ENCODE measurements around the gene TTLL3.
A peak's percentile ranks its signal among the peaks of the same experiment; 100 is the strongest.

TTLL3 gene

GRCh38 chr3:9825451-9826040, 15.5 kb downstream of the TTLL3 start:
- WGBS, result 84% methylated on average over 13 of the region's 14 CpGs
- no peak overlapping the region for H3K18ac ChIP-seq (ENCODE audit: low read depth in 1 of 2, low read length in 2 of 2)
- H3K4ac ChIP-seq (ENCODE audit: low read depth in 1 of 2, low read length in 2 of 2), result no peak overlapping the region
- peak overlapping the region in 1 of 2 experiments; percentile 48 for H3K23ac ChIP-seq (ENCODE audit: low read length in 2 of 2)
- no peak overlapping the region for H4K8ac ChIP-seq (ENCODE audit: low read length)
- no peak overlapping the region for H3K4me2 ChIP-seq (ENCODE audit: low read length, poor library complexity, severe bottlenecking)
- no peak overlapping the region for H3K9ac ChIP-seq (ENCODE audit: low read length)
- no peaks in the 10 kb centered on the region for H3K9me3 ChIP-seq (ENCODE audit: control insufficient read depth, low read length)
- no peak overlapping the region for H2BK15ac ChIP-seq (ENCODE audit: low read depth, poor library complexity, severe bottlenecking)
- H4K91ac ChIP-seq (ENCODE audit: low read length), result no peak overlapping the region
- DNase-seq, result no peak
- no peak overlapping the region for H2BK120ac ChIP-seq (ENCODE audit: low read depth, low read length)
- H3K27me3 ChIP-seq (ENCODE audit: control insufficient read depth in 1 of 2, insufficient read depth in 1 of 2, low read length in 2 of 2), result no peaks in the 10 kb centered on the region
- H3K14ac ChIP-seq (ENCODE audit: low read length in 2 of 2), result peak overlapping the region in 1 of 2 experiments; percentile 23
- H2BK12ac ChIP-seq (ENCODE audit: low read length in 2 of 2), result no peak overlapping the region
- no peak overlapping the region for H2AK5ac ChIP-seq (ENCODE audit: low read length, severe bottlenecking)
- peaks cover 24 to 55% of the 10 kb centered on the region in 2 experiments for H3K36me3 ChIP-seq (ENCODE audit: control insufficient read depth in 1 of 2, insufficient read depth in 2 of 2, low read depth in 1 of 2, low read length in 2 of 2)
- no peaks in the 10 kb centered on the region for H3K4me1 ChIP-seq (ENCODE audit: control insufficient read depth, insufficient read depth, low read depth, low read length)
- H2BK5ac ChIP-seq (ENCODE audit: low read depth, low read length, poor library complexity, severe bottlenecking), result no peak overlapping the region
- H3K79me1 ChIP-seq (replicated peaks; ENCODE audit: low read length, poor library complexity, severe bottlenecking), result no peaks in the 10 kb centered on the region
- no peak overlapping the region for H2AFZ ChIP-seq (ENCODE audit: low read depth, low read length)
- no peak overlapping the region for H3K4me3 ChIP-seq (ENCODE audit: insufficient read depth in 1 of 2, low read depth in 1 of 2, low read length in 2 of 2)
- no peak overlapping the region for H3K27ac ChIP-seq (ENCODE audit: low read length, poor library complexity, severe bottlenecking)

- Histone ChIP-seq H2AK5ac (ENCODE audit: low read length, severe bottlenecking) (no peak overlapping the region), H2AFZ (ENCODE audit: low read depth, low read length) (no peak overlapping the region), H3K4me1 (ENCODE audit: control insufficient read depth, insufficient read depth, low read depth, low read length) (no peaks in the 10 kb centered on the region), H2BK12ac (ENCODE audit: low read length in 2 of 2) (no peak overlapping the region), H3K79me1 (replicated peaks; ENCODE audit: low read length, poor library complexity, severe bottlenecking) (no peaks in the 10 kb centered on the region), H3K4me3 (ENCODE audit: insufficient read depth in 1 of 2, low read depth in 1 of 2, low read length in 2 of 2) (no peak overlapping the region), H3K9me3 (ENCODE audit: control insufficient read depth, low read length) (no peaks in the 10 kb centered on the region), H2BK5ac (ENCODE audit: low read depth, low read length, poor library complexity, severe bottlenecking) (no peak overlapping the region), H4K8ac (ENCODE audit: low read length) (no peak overlapping the region), H3K14ac (ENCODE audit: low read length in 2 of 2) (no peak overlapping the region), H3K36me3 (ENCODE audit: control insufficient read depth in 1 of 2, insufficient read depth in 2 of 2, low read depth in 1 of 2, low read length in 2 of 2) (peaks cover 21 to 56% of the 10 kb centered on the region in 2 experiments), H3K18ac (ENCODE audit: low read depth in 1 of 2, low read length in 2 of 2) (no peak overlapping the region), H2BK15ac (ENCODE audit: low read depth, poor library complexity, severe bottlenecking) (no peak overlapping the region), H3K4me2 (ENCODE audit: low read length, poor library complexity, severe bottlenecking) (no peak overlapping the region), H2BK120ac (ENCODE audit: low read depth, low read length) (no peak overlapping the region), H3K27me3 (ENCODE audit: control insufficient read depth in 1 of 2, insufficient read depth in 1 of 2, low read length in 2 of 2) (no peaks in the 10 kb centered on the region), H3K9ac (ENCODE audit: low read length) (no peak overlapping the region), H3K23ac (ENCODE audit: low read length in 2 of 2) (no peak overlapping the region), H3K4ac (ENCODE audit: low read depth in 1 of 2, low read length in 2 of 2) (peak overlapping the region in 1 of 2 experiments; percentile 85), H3K27ac (ENCODE audit: low read length, poor library complexity, severe bottlenecking) (no peak overlapping the region), H4K91ac (ENCODE audit: low read length) (no peak overlapping the region)
- 83% methylated on average over 20 of the region's 20 CpGs for WGBS
- DNase-seq, result peak; percentile 33
Measured at GRCh38 chr3:9826815-9827573, 16.9 kb downstream of the TTLL3 start.

- no peak overlapping the region for H2BK12ac ChIP-seq (ENCODE audit: low read length in 2 of 2)
- H3K4me3 ChIP-seq (ENCODE audit: insufficient read depth in 1 of 2, low read depth in 1 of 2, low read length in 2 of 2), result no peak overlapping the region
- H4K8ac ChIP-seq (ENCODE audit: low read length), result no peak overlapping the region
- H2AK5ac ChIP-seq (ENCODE audit: low read length, severe bottlenecking), result no peak overlapping the region
- no peak overlapping the region for H4K91ac ChIP-seq (ENCODE audit: low read length)
- H3K27ac ChIP-seq (ENCODE audit: low read length, poor library complexity, severe bottlenecking), result no peak overlapping the region
- no peak for DNase-seq
- no peaks in the 10 kb centered on the region for H3K79me1 ChIP-seq (replicated peaks; ENCODE audit: low read length, poor library complexity, severe bottlenecking)
- H2BK5ac ChIP-seq (ENCODE audit: low read depth, low read length, poor library complexity, severe bottlenecking), result no peak overlapping the region
- no peaks in the 10 kb centered on the region for H3K4me1 ChIP-seq (ENCODE audit: control insufficient read depth, insufficient read depth, low read depth, low read length)
- no peaks in the 10 kb centered on the region for H3K27me3 ChIP-seq (ENCODE audit: control insufficient read depth in 1 of 2, insufficient read depth in 1 of 2, low read length in 2 of 2)
- H3K23ac ChIP-seq (ENCODE audit: low read length in 2 of 2), result no peak overlapping the region
- no peak overlapping the region for H2AFZ ChIP-seq (ENCODE audit: low read depth, low read length)
- no peak overlapping the region for H3K4ac ChIP-seq (ENCODE audit: low read depth in 1 of 2, low read length in 2 of 2)
- no peaks in the 10 kb centered on the region for H3K9me3 ChIP-seq (ENCODE audit: control insufficient read depth, low read length)
- no peak overlapping the region for H2BK120ac ChIP-seq (ENCODE audit: low read depth, low read length)
- no peak overlapping the region for H3K4me2 ChIP-seq (ENCODE audit: low read length, poor library complexity, severe bottlenecking)
- H2BK15ac ChIP-seq (ENCODE audit: low read depth, poor library complexity, severe bottlenecking), result no peak overlapping the region
- no peak overlapping the region for H3K14ac ChIP-seq (ENCODE audit: low read length in 2 of 2)
- 97% methylated on average over 17 of the region's 17 CpGs for WGBS
- H3K9ac ChIP-seq (ENCODE audit: low read length), result no peak overlapping the region
- no peak overlapping the region for H3K18ac ChIP-seq (ENCODE audit: low read depth in 1 of 2, low read length in 2 of 2)
- peaks cover 34 to 66% of the 10 kb centered on the region in 2 experiments for H3K36me3 ChIP-seq (ENCODE audit: control insufficient read depth in 1 of 2, insufficient read depth in 2 of 2, low read depth in 1 of 2, low read length in 2 of 2)
Measured at GRCh38 chr3:9828801-9829755, 19.0 kb downstream of the TTLL3 start.

- Histone ChIP-seq H2AFZ (ENCODE audit: low read depth, low read length) (no peak overlapping the region), H4K91ac (ENCODE audit: low read length) (no peak overlapping the region), H3K4me1 (ENCODE audit: control insufficient read depth, insufficient read depth, low read depth, low read length) (peaks cover 3% of the 10 kb centered on the region), H3K9ac (ENCODE audit: low read length) (no peak overlapping the region), H2AK5ac (ENCODE audit: low read length, severe bottlenecking) (no peak overlapping the region), H3K4me2 (ENCODE audit: low read length, poor library complexity, severe bottlenecking) (no peak overlapping the region), H3K79me1 (replicated peaks; ENCODE audit: low read length, poor library complexity, severe bottlenecking) (peaks cover 2% of the 10 kb centered on the region), H2BK5ac (ENCODE audit: low read depth, low read length, poor library complexity, severe bottlenecking) (no peak overlapping the region), H3K4me3 (ENCODE audit: insufficient read depth in 1 of 2, low read depth in 1 of 2, low read length in 2 of 2) (no peak overlapping the region), H3K23ac (ENCODE audit: low read length in 2 of 2) (no peak overlapping the region), H2BK120ac (ENCODE audit: low read depth, low read length) (no peak overlapping the region), H3K27ac (ENCODE audit: low read length, poor library complexity, severe bottlenecking) (no peak overlapping the region), H3K18ac (ENCODE audit: low read depth in 1 of 2, low read length in 2 of 2) (no peak overlapping the region), H3K4ac (ENCODE audit: low read depth in 1 of 2, low read length in 2 of 2) (no peak overlapping the region), H3K27me3 (ENCODE audit: control insufficient read depth in 1 of 2, insufficient read depth in 1 of 2, low read length in 2 of 2) (no peaks in the 10 kb centered on the region), H2BK12ac (ENCODE audit: low read length in 2 of 2) (no peak overlapping the region), H3K36me3 (ENCODE audit: control insufficient read depth in 1 of 2, insufficient read depth in 2 of 2, low read depth in 1 of 2, low read length in 2 of 2) (peaks cover 48 to 82% of the 10 kb centered on the region in 2 experiments), H3K9me3 (ENCODE audit: control insufficient read depth, low read length) (no peaks in the 10 kb centered on the region), H3K14ac (ENCODE audit: low read length in 2 of 2) (no peak overlapping the region), H2BK15ac (ENCODE audit: low read depth, poor library complexity, severe bottlenecking) (no peak overlapping the region), H4K8ac (ENCODE audit: low read length) (no peak overlapping the region)
- 93% methylated on average over 3 of the region's 3 CpGs for WGBS
- DNase-seq, result no peak
Measured at GRCh38 chr3:9831253-9831652, 21.2 kb downstream of the TTLL3 start.
